GM21528 (cell line): ENCODE data around the gene CHD6.
A peak's percentile ranks its signal among the peaks of the same experiment; 100 is the strongest.

ENCODE experiments used
- ATAC-seq: cut with Tn5 transposase; IDR thresholded peaks from one replicate; pipeline ENCODE4 v1.9.1; 2021; ENCODE audit warnings: mild to moderate bottlenecking, moderate library complexity; ENCODE audit not compliant: unreplicated experiment, low FRiP score

Gene CHD6

GRCh38 chr20:41623625-41624375, 5.6 kb upstream of the CHD6 start:
- no peak for ATAC-seq

GRCh38 chr20:41622584-41622983, 4.4 kb upstream of the CHD6 start:
- ATAC-seq = no peak

- no peak for ATAC-seq
These were observed 3.8 kb upstream of the CHD6 start for GRCh38 chr20:41621971-41622370.

GRCh38 chr20:41621421-41621820, 3.2 kb upstream of the CHD6 start:
- ATAC-seq = no peak

GRCh38 chr20:41619360-41620100, 1.4 kb upstream of the CHD6 start:
- ATAC-seq = no peak

- ATAC-seq = peak; percentile 7
These were observed 682 bp upstream of the CHD6 start for GRCh38 chr20:41618807-41619311.

- ATAC-seq = peak; percentile 6
These were observed 897 bp downstream of the CHD6 start for GRCh38 chr20:41617059-41617901.

- ATAC-seq = no peak
These were observed 1.9 kb downstream of the CHD6 start for GRCh38 chr20:41616228-41616627.

- ATAC-seq = no peak
These were observed 2.5 kb downstream of the CHD6 start for GRCh38 chr20:41615676-41616075.

GRCh38 chr20:41615110-41615509, 3.1 kb downstream of the CHD6 start:
- ATAC-seq = no peak

- ATAC-seq = no peak
These were observed 4.9 kb downstream of the CHD6 start for GRCh38 chr20:41613321-41613720.

- ATAC-seq = no peak
These were observed 8.7 kb downstream of the CHD6 start for GRCh38 chr20:41609474-41609873.

- ATAC-seq = no peak
These were observed 9.6 kb downstream of the CHD6 start for GRCh38 chr20:41608606-41609005.

GRCh38 chr20:41607791-41608190, 10.4 kb downstream of the CHD6 start:
- ATAC-seq = no peak

- no peak for ATAC-seq
These were observed 14.2 kb downstream of the CHD6 start for GRCh38 chr20:41604002-41604401.

- ATAC-seq = no peak
These were observed 16.4 kb downstream of the CHD6 start for GRCh38 chr20:41601742-41602141.

GRCh38 chr20:41600926-41601631, 17.1 kb downstream of the CHD6 start:
- no peak for ATAC-seq

GRCh38 chr20:41599699-41600104, 18.5 kb downstream of the CHD6 start:
- ATAC-seq = no peak

- no peak for ATAC-seq
These were observed 19.5 kb downstream of the CHD6 start for GRCh38 chr20:41598719-41599118.
